Activated CD4-positive, alpha-beta T cell treated with anti-CD3 and anti-CD28 coated beads for 36 hours (primary cell): Measurements from ENCODE around the gene CPNE6. TPM values are rescaled to one million over a fixed set of nuclear protein-coding genes. Genes with fewer than 3 reads are reported as not detected.

ENCODE experiments used
- ATAC-seq: fragments of 200-7000 bp; cut with Tn5 transposase; one replicate; pipeline ENCODE4 v1.10.0; 2021; ENCODE audit warnings: mild to moderate bottlenecking, moderate library complexity
- CTCF ChIA-PET: fragments of 350-600 bp; sonication (Branson Sonifier 250); formaldehyde crosslinking; loops from one replicate; lab custom pipeline; 2021; ENCODE audit warnings: antibody characterized with exemption; lab: Charles Lee
- POLR2A ChIA-PET: fragments of 350-600 bp; sonication (Branson Sonifier 250); formaldehyde crosslinking; loops from one replicate; lab custom pipeline; 2021; ENCODE audit warnings: antibody characterized with exemption, inconsistent platforms; lab: Charles Lee
- DNase-seq: peaks from one replicate; pipeline ENCODE4 v3.0.0-alpha.2; 2020
- H3K27ac Mint-ChIP-seq: one replicate; pipeline ENCODE4 v1.8.0; 2021; ENCODE audit warnings: mixed read lengths
- H3K27me3 Mint-ChIP-seq: one replicate; pipeline ENCODE4 v1.8.0; 2021; ENCODE audit warnings: mixed read lengths
- H3K36me3 Mint-ChIP-seq: one replicate; pipeline ENCODE4 v1.8.0; 2021; ENCODE audit warnings: low read depth, mixed read lengths
- H3K4me1 Mint-ChIP-seq: one replicate; pipeline ENCODE4 v1.8.0; 2021; ENCODE audit warnings: mixed read lengths
- H3K4me3 Mint-ChIP-seq: one replicate; pipeline ENCODE4 v1.8.0; 2021; ENCODE audit warnings: mild to moderate bottlenecking, moderate library complexity, mixed read lengths
- H3K9me3 Mint-ChIP-seq: one replicate; pipeline ENCODE4 v1.8.0; 2021; ENCODE audit warnings: low read depth, mixed read lengths
- intact Hi-C, 2 experiments: fragments of 100-400 bp; cut with DNase I in 1 of 2; cut with micrococcal nuclease in 1 of 2; formaldehyde crosslinking; loops; one replicate each; pipeline versions ENCODE4 v1.14.2 to v1.15.1; 2022 to 2024; cut with DNase I, micrococcal nuclease
- total RNA-seq, 2 experiments: library from RNA; stranded (reverse); gene quantifications; one replicate each; pipeline ENCODE4 v1.2.3, GENCODE V29; 2021

The CPNE6 gene
- total RNA-seq, 2 experiments from 2014 or later = not detected

DNA sequence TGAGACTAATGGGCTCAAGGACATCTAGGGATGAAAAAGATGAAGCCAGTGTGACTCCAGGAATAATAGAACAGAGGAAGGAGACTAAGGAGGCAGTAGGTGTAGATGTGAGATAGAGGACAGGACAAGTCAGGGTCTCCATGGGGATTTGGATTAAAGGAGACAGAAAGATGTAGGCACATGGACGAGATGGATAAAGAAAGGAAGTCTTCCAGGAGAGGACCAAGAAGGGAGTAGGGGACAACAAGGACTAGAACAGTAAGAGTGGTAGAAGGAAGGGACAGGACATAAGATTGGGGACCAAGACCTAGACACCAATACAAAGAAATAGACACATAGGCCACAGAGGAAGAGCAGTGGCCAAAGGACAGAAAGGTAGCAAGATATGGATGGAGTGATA lies 15.6 kb downstream of the CPNE6 start:
- Mint-ChIP-seq H3K4me1 (peaks cover 8% of the 10 kb centered on the region), H3K27me3 (no peaks in the 10 kb centered on the region), H3K9me3 (no peaks in the 10 kb centered on the region), H3K4me3 (no peak overlapping the region), H3K27ac (no peak overlapping the region), H3K36me3 (no peaks in the 10 kb centered on the region)
- POLR2A ChIA-PET = no interaction called here
- intact Hi-C loops = no loop called here
- DNase-seq (no peak), ATAC-seq (no peak)
- CTCF ChIA-PET = interaction anchor here (0.9 to 1.8 kb wide), 5 partner anchors 14 to 27 kb away, joined by 3 to 4 read pairs (median 4); no protein-coding TSS in a partner anchor

DNA sequence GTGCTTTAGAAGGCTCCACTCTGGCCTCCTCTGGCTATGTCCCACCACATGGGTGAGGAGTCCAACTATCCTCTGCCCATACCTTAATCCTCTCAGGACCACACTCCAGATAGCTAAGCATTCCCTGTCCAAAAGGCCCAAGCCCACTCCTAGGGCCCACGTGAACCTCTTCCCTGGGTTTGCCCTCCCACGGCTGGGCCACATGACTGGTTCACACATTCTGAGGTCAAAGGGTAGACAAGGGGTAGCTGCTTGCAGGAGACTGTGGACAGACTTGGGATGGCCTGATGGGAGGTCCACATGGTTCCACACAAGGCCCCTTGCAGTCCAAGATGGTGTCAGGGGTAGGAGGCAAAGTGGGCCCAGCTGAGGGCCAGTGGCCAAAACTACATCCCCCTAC lies 16.7 kb downstream of the CPNE6 start:
- ATAC-seq = no peak
- DNase-seq = no peak
- H3K36me3 Mint-ChIP-seq = no peaks in the 10 kb centered on the region
- H3K4me3 Mint-ChIP-seq = no peak overlapping the region
- POLR2A ChIA-PET = no interaction called here
- CTCF ChIA-PET = interaction anchor here (0.9 to 12.4 kb wide), 2 partner anchors 19 to 30 kb away, joined by 4 to 189 read pairs; no protein-coding TSS in a partner anchor
- H3K9me3 Mint-ChIP-seq = no peaks in the 10 kb centered on the region
- H3K27me3 Mint-ChIP-seq = no peaks in the 10 kb centered on the region
- H3K4me1 Mint-ChIP-seq = peaks cover 8% of the 10 kb centered on the region
- intact Hi-C loops = no loop called here
- no peak overlapping the region for H3K27ac Mint-ChIP-seq

DNA sequence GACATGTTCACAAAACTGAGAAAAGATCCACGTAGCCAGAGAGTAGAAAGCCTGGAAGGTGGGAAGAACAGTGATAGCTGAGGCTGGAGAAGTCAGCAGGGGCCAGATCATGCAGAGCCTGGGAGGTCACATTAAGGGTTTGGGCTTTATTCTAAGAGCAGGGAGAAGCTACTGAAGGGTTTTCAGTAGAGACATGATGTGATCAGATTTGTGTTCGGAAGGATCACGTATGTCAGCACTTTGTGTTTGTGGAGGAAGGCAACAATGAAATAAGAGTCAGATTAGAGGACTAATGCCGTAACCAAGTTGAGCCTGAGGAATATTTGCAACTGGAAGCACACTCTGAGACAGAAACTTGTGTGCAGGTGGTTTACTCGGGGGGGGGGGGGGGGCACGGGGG lies 18.5 kb downstream of the CPNE6 start:
- Mint-ChIP-seq H3K4me1 (peaks cover 14% of the 10 kb centered on the region), H3K27ac (no peak overlapping the region), H3K4me3 (no peak overlapping the region), H3K27me3 (no peaks in the 10 kb centered on the region), H3K9me3 (no peaks in the 10 kb centered on the region), H3K36me3 (peaks cover under 1% of the 10 kb centered on the region)
- ChIA-PET CTCF (interaction anchor here (0.7 to 12.4 kb wide), 19 partner anchors 9 to 152 kb away, joined by 3 to 189 read pairs (median 5); partner anchors contain the start of genes CARMIL3, EMC9, IRF9 and PSME1), POLR2A (interaction anchor here (1.0 to 1.1 kb wide), 2 partner anchors 8 to 24 kb away, joined by 3 read pairs; no protein-coding TSS in a partner anchor)
- ATAC-seq (no peak), DNase-seq (no peak)
- intact Hi-C loops = loop anchor here (1.0 to 5.0 kb wide), 3 partner anchors 32 to 103 kb away; partner anchors contain the start of gene DHRS4L2 (in 1 of the 2)

DNA sequence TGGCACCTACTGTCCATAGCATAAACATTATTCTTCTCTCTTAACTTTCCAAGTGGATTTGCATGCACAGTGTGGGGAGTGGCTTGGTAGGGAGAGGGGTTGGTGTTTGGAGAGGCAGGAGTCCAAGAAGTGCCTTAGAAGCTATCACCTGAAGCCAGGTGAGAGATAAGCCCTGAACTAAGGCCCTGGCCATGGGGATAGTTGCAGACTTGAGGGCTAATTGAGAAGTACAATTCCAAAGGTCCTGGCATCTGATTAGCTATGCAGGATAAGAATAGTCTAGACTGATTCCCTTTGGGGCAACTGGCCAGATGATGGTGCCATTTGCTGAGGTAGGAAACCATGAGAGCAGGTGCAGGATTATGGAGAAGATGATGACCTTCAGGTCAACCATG lies 20.7 kb downstream of the CPNE6 start:
- Mint-ChIP-seq H3K27ac (peak overlapping the region; percentile 85), H3K36me3 (peaks cover 19% of the 10 kb centered on the region), H3K4me3 (no peak overlapping the region), H3K4me1 (peaks cover 26% of the 10 kb centered on the region), H3K27me3 (no peaks in the 10 kb centered on the region), H3K9me3 (no peaks in the 10 kb centered on the region)
- CTCF ChIA-PET = interaction anchor here (0.7 to 12.4 kb wide), 15 partner anchors 10 to 460 kb away, joined by 3 to 189 read pairs (median 5); partner anchors contain the start of genes CARMIL3, CPNE6, DCAF11 and NRL
- ATAC-seq = no peak
- no peak for DNase-seq
- intact Hi-C loops = loop anchor here in 1 of 2 experiments (5.0 kb wide), 1 partner anchor 105 kb away; the partner anchor contains the start of gene DHRS4L2
- POLR2A ChIA-PET = interaction anchor here (0.7 to 0.9 kb wide), 2 partner anchors 23 to 340 kb away, joined by 3 to 4 read pairs; partner anchors contain the start of genes DCAF11 and NRL

DNA sequence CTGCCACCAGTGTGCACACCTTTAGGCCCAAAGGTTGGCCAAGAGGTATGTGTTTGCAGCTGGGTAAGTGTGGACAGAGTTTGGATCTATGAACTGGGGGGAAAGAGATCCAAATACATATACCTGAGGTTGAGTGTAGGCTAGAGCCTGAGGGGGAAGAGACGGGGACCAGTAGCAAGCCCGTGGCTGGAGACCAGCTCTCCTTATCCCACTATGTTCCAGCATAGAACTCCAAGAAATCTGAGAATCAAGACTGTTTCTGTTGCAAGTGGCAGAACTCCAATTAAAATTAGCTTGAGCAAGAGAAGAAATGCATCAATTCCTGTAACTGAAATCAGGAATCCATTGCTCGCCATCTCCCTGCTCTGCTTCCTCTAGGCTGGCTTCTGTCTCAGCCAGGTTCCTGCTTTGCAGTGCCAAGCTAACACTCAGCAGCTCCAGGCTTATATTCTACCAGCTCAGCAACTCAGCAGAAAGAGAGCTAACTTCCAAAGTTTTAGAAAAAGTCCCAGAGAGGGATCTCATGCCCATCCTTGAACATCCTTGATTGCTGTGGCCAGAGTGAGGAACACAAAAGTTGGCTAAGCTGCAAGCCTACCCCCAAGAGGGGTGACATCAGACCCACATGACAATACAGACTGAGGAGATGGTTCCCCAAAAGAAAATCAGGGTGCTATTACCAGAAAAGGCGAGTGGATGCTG lies 21.3 kb downstream of the CPNE6 start:
- no peak for DNase-seq
- CTCF ChIA-PET = interaction anchor here (0.7 to 12.4 kb wide), 16 partner anchors 10 to 461 kb away, joined by 3 to 189 read pairs (median 4); partner anchors contain the start of genes CPNE6, DCAF11, NRL and PSME1
- H3K9me3 Mint-ChIP-seq = no peaks in the 10 kb centered on the region

DNA sequence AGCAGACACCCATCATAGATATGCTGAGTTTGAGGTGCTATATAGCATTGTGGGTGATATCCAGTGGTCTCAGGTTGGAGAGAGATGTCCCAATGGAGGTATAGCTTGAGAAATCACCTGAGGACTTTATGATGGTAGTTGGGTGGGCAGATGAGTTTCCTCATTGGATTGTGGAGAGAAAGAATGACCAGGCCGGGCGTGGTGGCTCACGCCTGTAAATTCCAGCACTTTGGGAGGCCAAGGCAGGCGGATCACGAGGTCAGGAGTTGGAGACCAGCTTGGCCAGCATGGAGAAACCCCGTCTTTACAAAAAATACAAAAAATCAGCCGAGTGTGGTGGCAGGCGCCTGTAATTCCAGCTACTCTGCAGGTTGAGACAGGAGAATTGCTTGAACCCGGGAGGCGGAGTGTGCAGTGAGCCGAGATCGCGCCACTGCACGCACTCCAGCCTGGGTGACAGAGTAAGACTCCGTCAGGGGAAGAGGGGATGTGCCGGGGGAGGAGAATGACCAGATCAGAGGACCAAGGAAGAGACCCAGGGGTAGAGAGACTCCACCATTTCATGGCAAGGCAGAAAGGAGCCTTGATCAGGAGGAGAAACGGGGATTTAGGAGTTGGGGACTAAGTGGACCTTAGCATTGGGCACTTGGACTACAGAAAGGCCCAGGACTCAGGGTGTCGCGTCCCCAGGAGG lies 22.0 kb downstream of the CPNE6 start:
- intact Hi-C loops = loop anchor here in 1 of 2 experiments (5.0 kb wide), 1 partner anchor 106 kb away; the partner anchor contains the start of gene DHRS4L2
- Mint-ChIP-seq H3K27ac (peak overlapping the region; percentile 85), H3K4me1 (peaks cover 26% of the 10 kb centered on the region), H3K9me3 (no peaks in the 10 kb centered on the region), H3K27me3 (no peaks in the 10 kb centered on the region), H3K36me3 (peaks cover 23% of the 10 kb centered on the region), H3K4me3 (peak overlapping the region; percentile 85)
- POLR2A ChIA-PET = interaction anchor here (0.5 to 2.9 kb wide), 9 partner anchors 13 to 67 kb away, joined by 3 to 13 read pairs (median 6); partner anchors contain the start of genes DCAF11, EMC9, IRF9 and NRL
- CTCF ChIA-PET = interaction anchor here (0.7 to 12.4 kb wide), 14 partner anchors 9 to 291 kb away, joined by 3 to 189 read pairs (median 4); partner anchors contain the start of genes CPNE6, DCAF11, IRF9 and NRL
- ATAC-seq (no peak), DNase-seq (no peak)

More for the DNA sequence above, 21.3 kb downstream of the CPNE6 start:
- peaks cover 26% of the 10 kb centered on the region for H3K4me1 Mint-ChIP-seq
- peak overlapping the region; percentile 85 for H3K4me3 Mint-ChIP-seq
- H3K27me3 Mint-ChIP-seq = no peaks in the 10 kb centered on the region
- ATAC-seq = no peak
- POLR2A ChIA-PET = interaction anchor here (0.5 to 2.9 kb wide), 4 partner anchors 12 to 339 kb away, joined by 3 to 12 read pairs (median 5); partner anchors contain the start of genes DCAF11 and NRL
- H3K27ac Mint-ChIP-seq = peak overlapping the region; percentile 85
- intact Hi-C loops = loop anchor here in 1 of 2 experiments (5.0 kb wide), 1 partner anchor 105 kb away; the partner anchor contains the start of gene DHRS4L2
- H3K36me3 Mint-ChIP-seq = peaks cover 19% of the 10 kb centered on the region

DNA sequence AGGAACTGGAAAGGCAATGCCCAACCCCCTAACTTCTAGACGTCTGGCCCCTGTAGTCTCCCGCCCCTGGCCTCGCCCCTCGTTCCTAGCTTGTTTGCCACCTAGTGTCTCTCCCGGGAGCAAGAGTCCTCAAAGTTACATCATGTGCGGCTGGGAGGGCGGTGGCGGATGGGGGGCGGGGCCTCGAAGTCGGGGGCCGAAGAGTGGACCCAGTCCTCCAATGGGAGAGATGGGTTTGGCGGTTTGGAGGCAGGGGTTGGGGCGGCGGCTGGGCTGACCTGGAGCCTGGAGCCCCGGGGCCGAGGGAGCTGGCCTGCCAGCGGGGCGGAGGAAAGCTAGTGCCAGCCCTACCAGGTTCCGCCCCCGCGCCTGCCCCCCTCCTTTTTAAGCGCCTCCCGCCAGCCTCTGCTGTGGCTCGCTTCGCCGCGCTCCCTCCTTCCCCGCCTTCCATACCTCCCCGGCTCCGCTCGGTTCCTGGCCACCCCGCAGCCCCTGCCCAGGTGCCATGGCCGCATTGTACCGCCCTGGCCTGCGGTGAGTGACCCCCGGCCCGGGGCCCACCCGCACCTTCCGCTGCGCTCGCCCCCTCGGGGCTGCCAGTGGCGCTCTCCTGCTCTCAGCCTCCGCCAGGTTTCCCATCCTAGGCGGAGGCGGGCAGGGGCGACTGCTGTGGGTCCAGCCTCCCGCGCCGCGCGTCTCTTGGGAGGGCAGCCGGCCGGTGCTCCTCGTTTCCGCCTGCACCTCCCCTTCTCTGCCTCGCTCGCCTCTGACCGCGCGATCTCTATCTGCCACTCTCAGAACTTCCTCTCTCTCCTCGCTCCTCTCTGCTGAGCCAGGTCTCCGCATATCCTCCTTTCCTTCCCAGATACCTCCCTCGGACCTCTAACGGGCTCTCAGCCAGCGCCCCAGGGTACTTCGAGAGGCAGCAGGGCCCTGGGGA lies 22.8 kb downstream of the CPNE6 start, which contains the start of gene PCK2:
TSS of gene PCK2 (plus strand) at position 411 of the 940 bp plus-strand sequence. CDS start at position 506, 95 bp downstream.
- DNase-seq (peak; percentile 95), ATAC-seq (peak; percentile 87)
- Mint-ChIP-seq H3K27me3 (no peaks in the 10 kb centered on the region), H3K9me3 (no peaks in the 10 kb centered on the region), H3K36me3 (peaks cover 23% of the 10 kb centered on the region), H3K4me3 (peak within 1 kb of the TSS; percentile 85), H3K4me1 (peaks cover 26% of the 10 kb centered on the region), H3K27ac (peak within 1 kb of the TSS; percentile 95)
- POLR2A ChIA-PET = interaction anchor here (0.6 to 2.9 kb wide), 11 partner anchors 12 to 105 kb away, joined by 3 to 13 read pairs (median 5); partner anchors contain the start of genes DCAF11, DHRS4L2, EMC9 and IRF9
- CTCF ChIA-PET = interaction anchor here (0.8 to 12.4 kb wide), 9 partner anchors 13 to 79 kb away, joined by 3 to 189 read pairs (median 4); partner anchors contain the start of genes DCAF11, IRF9 and NRL
- intact Hi-C loops = loop anchor here (1.0 to 5.0 kb wide), 13 partner anchors 13 to 527 kb away; partner anchors contain the start of genes DCAF11 (in 2 of the 2), DHRS4L2 (in 2 of the 2), NRL (in 2 of the 2) and AP1G2 (in 1 of the 2)

DNA sequence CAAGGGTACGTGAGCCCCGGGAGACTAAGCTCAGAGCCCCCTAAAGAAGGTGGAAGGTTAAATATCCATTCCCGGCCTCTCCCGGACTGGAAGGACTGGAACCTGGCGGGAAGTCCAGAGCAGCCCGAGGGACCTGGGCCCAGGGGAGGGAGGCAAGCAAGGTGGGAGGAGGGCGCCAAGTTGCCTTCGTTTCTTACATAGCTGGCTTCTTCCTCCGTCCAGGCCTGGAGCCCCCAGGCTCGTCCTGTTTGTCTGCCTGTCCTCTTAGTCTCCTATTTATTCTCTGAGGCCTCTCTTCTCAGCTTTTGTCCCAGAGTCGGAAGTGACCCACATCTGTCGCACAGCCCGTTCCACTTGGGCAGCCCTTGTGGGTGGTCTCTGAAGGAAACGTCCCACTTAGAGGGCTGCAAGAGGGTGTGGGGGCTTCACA lies 23.5 kb downstream of the CPNE6 start:
- H3K27me3 Mint-ChIP-seq = no peaks in the 10 kb centered on the region
- intact Hi-C loops = loop anchor here (1.0 to 5.0 kb wide), 14 partner anchors 13 to 528 kb away; partner anchors contain the start of genes DCAF11 (in 2 of the 2), DHRS4L2 (in 2 of the 2), NRL (in 2 of the 2) and AP1G2 (in 1 of the 2)
- peaks cover 29% of the 10 kb centered on the region for H3K36me3 Mint-ChIP-seq
- DNase-seq (peak; percentile 27), ATAC-seq (no peak)
- peak overlapping the region; percentile 95 for H3K27ac Mint-ChIP-seq
- POLR2A ChIA-PET = interaction anchor here (0.9 to 2.9 kb wide), 9 partner anchors 12 to 106 kb away, joined by 3 to 13 read pairs (median 5); partner anchors contain the start of genes DCAF11, DHRS4L2, EMC9 and IRF9
- peak overlapping the region; percentile 85 for H3K4me3 Mint-ChIP-seq
- H3K9me3 Mint-ChIP-seq = no peaks in the 10 kb centered on the region
- CTCF ChIA-PET = interaction anchor here (0.6 to 12.4 kb wide), 8 partner anchors 13 to 1000 kb away, joined by 3 to 189 read pairs (median 18); partner anchors contain the start of genes ACIN1, C14orf119, CARMIL3 and DCAF11
- H3K4me1 Mint-ChIP-seq = peaks cover 26% of the 10 kb centered on the region
